Calu3 (cell line): ENCODE measurements around the gene ZBTB16. TPM values are rescaled to one million over a fixed set of nuclear protein-coding genes. Genes with fewer than 3 reads are reported as not detected.

Source experiments
- BruUV-seq: library from RNA; stranded (reverse); fragments of 400-500 nt; replicated peaks from 2 replicates; lab custom pipeline; 2021; lab: Mats Ljungman, UMichigan
- CTCF ChIA-PET: fragments of 300-600 bp; sonication (Branson Sonifier 250); formaldehyde crosslinking; loops from one replicate; lab custom pipeline; 2022; ENCODE audit warnings: antibody characterized with exemption; lab: Charles Lee
- DNase-seq: peaks from one replicate; pipeline ENCODE4 v3.0.0; 2022
- H3K27ac Mint-ChIP-seq: one replicate; pipeline ENCODE4 v1.8.0; 2022; ENCODE audit warnings: mixed read lengths; ENCODE audit not compliant: unreplicated experiment
- H3K27me3 Mint-ChIP-seq: one replicate; pipeline ENCODE4 v1.8.0; 2022; ENCODE audit warnings: mixed read lengths; ENCODE audit not compliant: unreplicated experiment
- H3K36me3 Mint-ChIP-seq: one replicate; pipeline ENCODE4 v1.8.0; 2022; ENCODE audit warnings: mild to moderate bottlenecking, moderate library complexity, mixed read lengths; ENCODE audit not compliant: insufficient read depth, unreplicated experiment
- H3K4me1 Mint-ChIP-seq: one replicate; pipeline ENCODE4 v1.8.0; 2022; ENCODE audit warnings: mild to moderate bottlenecking, low read depth, mixed read lengths; ENCODE audit not compliant: unreplicated experiment
- H3K4me3 Mint-ChIP-seq: one replicate; pipeline ENCODE4 v1.8.0; 2022; ENCODE audit warnings: mild to moderate bottlenecking, low read depth, moderate library complexity, mixed read lengths; ENCODE audit not compliant: unreplicated experiment
- H3K9me3 Mint-ChIP-seq: one replicate; pipeline ENCODE4 v1.8.0; 2022; ENCODE audit warnings: low read depth, mixed read lengths; ENCODE audit not compliant: unreplicated experiment
- CTCF ChIP-seq: fragments of 200-600 bp; IDR thresholded peaks from one replicate; pipeline ENCODE4 v1.8.0; 2022; ENCODE audit warnings: antibody characterized with exemption; ENCODE audit not compliant: unreplicated experiment
- intact Hi-C: fragments of 100-400 bp; cut with micrococcal nuclease; formaldehyde crosslinking; loops from one replicate; pipeline ENCODE4 v1.10.0; 2022; ENCODE audit not compliant: unreplicated experiment
- total RNA-seq: library from RNA; stranded (reverse); gene quantifications from 2 replicates; pipeline ENCODE4 v1.2.3, GENCODE V29; 2022

The ZBTB16 gene
- total RNA-seq, 1 experiment from 2014 or later, result not detected

- Mint-ChIP-seq H3K9me3 (no peaks in the 10 kb centered on the region), H3K27me3 (peaks cover 44% of the 10 kb centered on the region), H3K36me3 (no peaks in the 10 kb centered on the region), H3K4me1 (peaks cover 12% of the 10 kb centered on the region), H3K27ac (no peak overlapping the region), H3K4me3 (no peak overlapping the region)
- DNase-seq, result no peak
- no peak for TF ChIP-seq CTCF
- intact Hi-C loops, result no loop called here
- CTCF ChIA-PET, result no interaction called here
- no TSS peak for BruUV-seq
Measured at GRCh38 chr11:114215871-114216795, 156.6 kb downstream of the ZBTB16 start.

GRCh38 chr11:114216796-114217180 is 157.3 kb downstream of the ZBTB16 start:
- H3K4me1 Mint-ChIP-seq, result peaks cover 12% of the 10 kb centered on the region
- H3K36me3 Mint-ChIP-seq, result no peaks in the 10 kb centered on the region
- H3K27me3 Mint-ChIP-seq, result peaks cover 44% of the 10 kb centered on the region
- intact Hi-C loops, result no loop called here
- no peak overlapping the region for H3K4me3 Mint-ChIP-seq
- no TSS peak for BruUV-seq
- H3K27ac Mint-ChIP-seq, result no peak overlapping the region
- CTCF ChIA-PET, result no interaction called here
- DNase-seq, result no peak
- H3K9me3 Mint-ChIP-seq, result no peaks in the 10 kb centered on the region
- TF ChIP-seq CTCF, result no peak

- Mint-ChIP-seq H3K4me3 (no peak overlapping the region), H3K27ac (no peak overlapping the region), H3K27me3 (peaks cover 46% of the 10 kb centered on the region), H3K9me3 (no peaks in the 10 kb centered on the region), H3K4me1 (peaks cover 12% of the 10 kb centered on the region), H3K36me3 (no peaks in the 10 kb centered on the region)
- CTCF ChIA-PET, result no interaction called here
- DNase-seq, result no peak
- BruUV-seq, result no TSS peak
- no peak for TF ChIP-seq CTCF
- intact Hi-C loops, result no loop called here
Measured at GRCh38 chr11:114218508-114218907, 159.0 kb downstream of the ZBTB16 start.

GRCh38 chr11:114219559-114220349 is 160.2 kb downstream of the ZBTB16 start:
- no peaks in the 10 kb centered on the region for H3K36me3 Mint-ChIP-seq
- intact Hi-C loops, result no loop called here
- CTCF ChIA-PET, result interaction anchor here (1.2 to 1.3 kb wide), 2 partner anchors 14 to 24 kb away, joined by 3 to 5 read pairs; no protein-coding TSS in a partner anchor

More at GRCh38 chr11:114219559-114220349, 160.2 kb downstream of the ZBTB16 start:
- TF ChIP-seq CTCF, result no peak
- H3K4me3 Mint-ChIP-seq, result no peak overlapping the region
- peaks cover 46% of the 10 kb centered on the region for H3K27me3 Mint-ChIP-seq
- peak; percentile 14 for DNase-seq
- H3K27ac Mint-ChIP-seq, result no peak overlapping the region
- BruUV-seq, result no TSS peak
- H3K9me3 Mint-ChIP-seq, result no peaks in the 10 kb centered on the region
- H3K4me1 Mint-ChIP-seq, result peaks cover 12% of the 10 kb centered on the region
